ENCODE data around the gene PDZD2.
"Not testable (repeated sequence)": the region's sequence is repeated elsewhere in the genome, so short reads cannot be mapped to it uniquely, and the experiment has no call there.

PDZD2 gene

DNA sequence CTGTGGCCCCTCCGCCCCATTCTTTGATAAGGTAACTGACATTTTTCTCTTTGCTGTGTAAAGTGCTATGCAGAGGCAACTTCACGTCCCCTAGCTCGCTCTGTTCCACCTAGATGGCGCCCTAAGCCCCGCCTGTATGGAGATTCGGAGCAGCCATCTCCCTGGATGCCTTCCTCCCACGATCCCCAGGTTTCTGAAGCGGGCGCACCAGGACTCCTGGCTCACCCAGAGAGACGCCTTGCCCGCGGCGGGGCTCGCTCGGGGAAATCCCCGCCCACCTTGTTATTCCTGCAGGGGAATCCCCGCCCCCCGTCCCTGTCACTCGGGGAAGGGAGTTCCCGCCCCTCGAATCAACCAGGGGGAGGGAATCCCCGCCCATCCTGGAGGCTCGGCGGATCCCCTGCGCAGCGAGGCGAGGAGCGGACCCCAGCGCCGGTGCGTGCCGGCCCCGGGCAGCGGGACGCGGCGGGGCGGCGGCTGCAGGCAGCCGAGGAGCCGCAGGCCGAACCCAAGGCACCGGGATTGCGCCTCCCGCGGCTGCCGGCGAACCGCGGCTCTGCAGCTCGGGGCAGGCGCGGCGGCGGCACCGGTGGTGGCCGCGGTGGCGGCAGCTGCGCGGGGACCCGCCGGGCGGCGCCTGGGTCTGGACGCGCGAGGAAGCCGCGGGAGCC is at the start of gene PDZD2:
Gene PDZD2 (plus strand): TSS at position 384 of the 671 bp plus-strand sequence.
- peak; percentile 43 for DNase-seq (ENCODE audit: low read depth)
- peak within 1 kb of the TSS; percentile 59 for H3K4me3 ChIP-seq (ENCODE audit: control insufficient read depth, low read depth, low read length)
- TF ChIP-seq, protein P1, sequence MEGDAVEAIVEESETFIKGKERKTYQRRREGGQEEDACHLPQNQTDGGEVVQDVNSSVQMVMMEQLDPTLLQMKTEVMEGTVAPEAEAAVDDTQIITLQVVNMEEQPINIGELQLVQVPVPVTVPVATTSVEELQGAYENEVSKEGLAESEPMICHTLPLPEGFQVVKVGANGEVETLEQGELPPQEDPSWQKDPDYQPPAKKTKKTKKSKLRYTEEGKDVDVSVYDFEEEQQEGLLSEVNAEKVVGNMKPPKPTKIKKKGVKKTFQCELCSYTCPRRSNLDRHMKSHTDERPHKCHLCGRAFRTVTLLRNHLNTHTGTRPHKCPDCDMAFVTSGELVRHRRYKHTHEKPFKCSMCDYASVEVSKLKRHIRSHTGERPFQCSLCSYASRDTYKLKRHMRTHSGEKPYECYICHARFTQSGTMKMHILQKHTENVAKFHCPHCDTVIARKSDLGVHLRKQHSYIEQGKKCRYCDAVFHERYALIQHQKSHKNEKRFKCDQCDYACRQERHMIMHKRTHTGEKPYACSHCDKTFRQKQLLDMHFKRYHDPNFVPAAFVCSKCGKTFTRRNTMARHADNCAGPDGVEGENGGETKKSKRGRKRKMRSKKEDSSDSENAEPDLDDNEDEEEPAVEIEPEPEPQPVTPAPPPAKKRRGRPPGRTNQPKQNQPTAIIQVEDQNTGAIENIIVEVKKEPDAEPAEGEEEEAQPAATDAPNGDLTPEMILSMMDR (conservative IDR thresholded peaks at IDR 0.05; ENCODE audit: control insufficient read depth, insufficient read depth, low read depth, low read length), result peak; percentile 41

DNA sequence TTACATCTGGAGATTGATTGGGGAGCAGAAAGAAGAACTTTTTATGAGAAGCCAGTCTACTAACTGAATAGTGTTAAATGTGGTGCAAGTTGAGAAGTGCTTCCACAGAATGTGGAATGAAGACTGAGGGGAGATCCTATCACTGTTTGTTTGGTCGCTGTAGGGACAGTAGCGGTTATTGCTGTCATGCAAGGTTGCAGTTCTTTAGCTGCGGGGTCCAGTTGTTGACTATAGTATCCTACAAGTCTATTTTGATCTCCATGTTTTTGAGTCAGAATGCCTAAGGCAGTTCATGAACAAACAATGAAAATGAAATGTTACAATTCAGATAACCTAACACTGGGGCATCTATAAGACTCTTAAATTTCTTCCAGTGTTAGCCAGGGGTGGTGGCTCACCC is 45.3 kb upstream of the PDZD2 start:
- H3K4me3 ChIP-seq (ENCODE audit: control insufficient read depth, low read depth, low read length), result no peak overlapping the region
- TF ChIP-seq, protein P1 (conservative IDR thresholded peaks at IDR 0.05; ENCODE audit: control insufficient read depth, insufficient read depth, low read depth, low read length), result no peak
- DNase-seq (ENCODE audit: low read depth), result no peak

DNA sequence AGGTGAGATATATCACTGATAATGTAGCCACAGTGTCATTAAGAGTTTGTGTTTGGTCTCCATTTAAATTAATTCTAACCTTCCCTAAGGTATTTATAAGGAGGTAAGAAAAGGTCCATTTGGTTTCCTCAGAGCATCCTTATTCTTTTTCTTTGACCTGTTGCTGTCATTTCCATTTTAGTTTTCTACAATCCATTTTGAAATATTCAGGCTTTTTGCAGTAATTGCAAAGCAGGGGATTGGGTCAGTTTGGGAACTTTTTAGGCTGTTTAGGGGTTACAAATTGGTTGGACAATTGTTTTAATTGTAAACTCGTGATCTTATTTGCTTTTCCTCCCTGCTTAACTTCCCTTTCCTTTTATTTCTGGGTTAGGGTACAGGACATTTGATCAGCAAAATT is 42.6 kb upstream of the PDZD2 start:
- no peak for DNase-seq (ENCODE audit: low read depth)
- TF ChIP-seq, protein P1 (conservative IDR thresholded peaks at IDR 0.05; ENCODE audit: control insufficient read depth, insufficient read depth, low read depth, low read length), result no peak
- H3K4me3 ChIP-seq (ENCODE audit: control insufficient read depth, low read depth, low read length), result no peak overlapping the region

DNA sequence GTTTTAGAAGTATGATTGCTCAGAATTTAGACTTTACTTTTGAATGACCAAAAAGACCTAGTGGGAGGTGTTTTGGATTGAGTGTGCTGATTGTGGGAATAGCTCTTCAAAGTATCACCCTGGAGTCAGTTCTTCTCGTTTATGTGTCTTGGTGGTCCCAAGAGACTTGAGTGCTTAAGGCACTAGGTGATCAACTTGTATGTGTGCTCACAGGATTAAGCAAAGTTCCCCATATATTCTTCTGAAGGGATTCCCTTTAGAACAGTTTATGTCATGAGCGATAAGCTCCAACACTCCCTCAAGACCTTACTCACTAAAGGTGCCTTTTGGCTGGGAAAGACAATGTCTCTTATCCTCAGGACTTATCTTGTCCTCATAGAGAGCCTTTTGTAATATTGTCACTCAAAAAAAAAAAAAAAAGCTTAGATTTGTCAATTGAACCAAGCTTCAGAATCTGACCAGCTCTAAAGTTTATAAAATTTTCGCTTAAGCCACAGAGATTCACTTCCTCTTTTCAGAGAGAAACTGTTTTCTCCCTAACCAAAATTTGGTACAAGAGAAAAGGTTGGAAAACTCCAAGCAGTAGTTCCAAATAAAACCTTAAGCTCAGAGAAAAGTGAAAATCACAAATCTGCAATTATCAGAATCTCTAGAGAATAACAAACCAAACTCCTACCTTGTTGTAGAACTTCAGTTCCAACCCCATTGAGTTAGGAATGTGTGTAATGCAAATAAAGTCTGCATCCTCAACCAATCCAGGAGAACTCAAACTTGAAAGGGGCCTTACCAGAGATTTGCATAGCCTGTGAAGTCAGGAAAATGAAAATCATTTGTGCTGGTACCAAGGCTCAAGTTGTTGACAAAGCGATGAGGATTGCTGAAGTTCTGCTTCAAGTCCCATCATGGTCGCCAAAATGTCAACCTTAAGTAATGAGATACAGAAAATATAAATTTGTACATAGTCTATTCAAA is 40.0 kb upstream of the PDZD2 start:
- TF ChIP-seq, protein P1 (conservative IDR thresholded peaks at IDR 0.05; ENCODE audit: control insufficient read depth, insufficient read depth, low read depth, low read length), result no peak
- no peak overlapping the region for H3K4me3 ChIP-seq (ENCODE audit: control insufficient read depth, low read depth, low read length)
- DNase-seq (ENCODE audit: low read depth), result no peak

DNA sequence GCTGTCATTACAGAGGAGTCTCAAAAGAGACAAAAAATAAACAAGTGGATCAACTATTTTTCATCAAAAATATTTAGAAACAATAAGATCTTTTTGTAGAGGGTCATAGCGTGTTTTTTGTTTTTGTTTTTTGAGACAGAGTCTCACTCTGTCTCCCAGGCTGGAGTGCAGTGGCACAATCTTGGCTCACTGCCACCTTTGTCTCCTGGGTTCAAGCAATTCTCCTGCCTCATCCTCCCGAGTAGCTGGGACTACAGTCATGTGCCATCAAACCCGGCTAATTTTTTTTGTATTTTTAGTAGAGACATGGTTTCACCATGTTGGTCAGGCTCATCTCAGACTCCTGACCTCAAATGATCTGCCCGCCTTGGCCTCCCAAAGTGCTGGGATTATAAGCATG is 36.6 kb upstream of the PDZD2 start:
- not testable (repeated sequence) for DNase-seq (ENCODE audit: low read depth); H3K4me3 ChIP-seq (ENCODE audit: control insufficient read depth, low read depth, low read length)

DNA sequence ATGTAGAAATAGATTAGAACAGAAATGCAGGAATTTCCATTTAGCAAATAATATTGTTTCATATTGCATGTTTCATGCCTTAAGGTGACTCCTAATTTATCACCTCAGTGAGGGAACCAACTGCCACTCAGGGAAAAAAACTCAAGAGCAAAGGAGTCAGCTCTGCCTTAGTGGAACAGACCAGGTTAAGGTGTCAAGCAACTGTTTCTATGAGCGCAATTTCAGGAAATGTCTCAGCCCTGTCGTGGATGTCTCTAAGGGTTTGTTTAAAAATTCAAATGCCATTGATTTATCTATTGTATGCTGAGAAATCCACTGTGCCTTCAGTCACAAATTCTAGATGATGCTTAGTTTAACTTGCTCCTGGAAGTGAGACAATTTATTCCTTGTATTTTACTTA is 34.7 kb upstream of the PDZD2 start:
- TF ChIP-seq, protein P1 (conservative IDR thresholded peaks at IDR 0.05; ENCODE audit: control insufficient read depth, insufficient read depth, low read depth, low read length), result no peak
- DNase-seq (ENCODE audit: low read depth), result no peak
- H3K4me3 ChIP-seq (ENCODE audit: control insufficient read depth, low read depth, low read length), result no peak overlapping the region

DNA sequence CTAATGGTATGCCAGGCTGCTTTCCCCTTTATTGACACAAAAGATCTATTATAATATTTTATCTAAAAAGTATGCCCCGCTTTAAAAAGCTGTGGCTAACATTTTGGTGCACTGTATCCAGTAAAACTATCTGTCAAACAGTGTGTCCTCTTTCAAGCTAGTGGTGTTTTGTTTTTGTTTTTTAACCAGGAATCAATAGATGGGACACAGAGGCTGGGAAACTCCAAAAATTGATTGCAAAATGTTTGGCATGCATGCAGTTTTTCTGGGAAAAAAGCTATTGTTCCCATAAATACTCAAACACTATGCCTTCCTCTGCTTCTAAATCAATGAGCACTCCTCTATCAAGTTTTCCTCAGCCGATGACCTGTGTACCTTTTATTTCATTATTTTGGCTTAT is 34.3 kb upstream of the PDZD2 start:
- TF ChIP-seq, protein P1 (conservative IDR thresholded peaks at IDR 0.05; ENCODE audit: control insufficient read depth, insufficient read depth, low read depth, low read length), result no peak
- no peak for DNase-seq (ENCODE audit: low read depth)
- H3K4me3 ChIP-seq (ENCODE audit: control insufficient read depth, low read depth, low read length), result no peak overlapping the region
